ENCODE measurements around the gene SSBP3. TPM values are rescaled to one million over a fixed set of nuclear protein-coding genes. Genes with fewer than 3 reads are reported as not detected.

SSBP3 gene
- total RNA-seq, 1 donor from 2014 or later = 44.0 TPM

DNA sequence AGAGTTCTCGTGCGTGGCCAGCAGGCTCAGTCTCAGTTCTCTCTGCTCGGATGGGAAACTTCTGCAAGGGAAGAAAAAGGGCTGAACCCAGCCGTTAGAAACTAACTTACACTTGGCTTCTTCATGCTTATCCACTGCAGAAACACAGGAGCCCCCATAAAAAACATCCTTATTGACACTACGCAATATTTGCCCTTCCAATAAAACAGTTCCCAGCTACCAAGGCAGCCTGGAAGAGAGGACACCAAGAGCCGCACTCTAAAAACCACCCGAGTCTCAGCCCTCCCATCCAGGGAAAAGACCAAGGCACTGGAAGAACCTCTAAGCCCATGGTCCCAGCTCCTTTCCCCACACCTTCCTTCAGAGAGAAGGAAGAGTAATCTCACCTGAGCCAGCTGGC lies 61.1 kb downstream of the SSBP3 start:
- no peak overlapping the region for H3K4me3 ChIP-seq
- H3K9me3 ChIP-seq = no peaks in the 10 kb centered on the region
- H3K36me3 ChIP-seq = no peaks in the 10 kb centered on the region
- H3K27me3 ChIP-seq (ENCODE audit: low read depth) = no peaks in the 10 kb centered on the region
- TF ChIP-seq, protein P1, sequence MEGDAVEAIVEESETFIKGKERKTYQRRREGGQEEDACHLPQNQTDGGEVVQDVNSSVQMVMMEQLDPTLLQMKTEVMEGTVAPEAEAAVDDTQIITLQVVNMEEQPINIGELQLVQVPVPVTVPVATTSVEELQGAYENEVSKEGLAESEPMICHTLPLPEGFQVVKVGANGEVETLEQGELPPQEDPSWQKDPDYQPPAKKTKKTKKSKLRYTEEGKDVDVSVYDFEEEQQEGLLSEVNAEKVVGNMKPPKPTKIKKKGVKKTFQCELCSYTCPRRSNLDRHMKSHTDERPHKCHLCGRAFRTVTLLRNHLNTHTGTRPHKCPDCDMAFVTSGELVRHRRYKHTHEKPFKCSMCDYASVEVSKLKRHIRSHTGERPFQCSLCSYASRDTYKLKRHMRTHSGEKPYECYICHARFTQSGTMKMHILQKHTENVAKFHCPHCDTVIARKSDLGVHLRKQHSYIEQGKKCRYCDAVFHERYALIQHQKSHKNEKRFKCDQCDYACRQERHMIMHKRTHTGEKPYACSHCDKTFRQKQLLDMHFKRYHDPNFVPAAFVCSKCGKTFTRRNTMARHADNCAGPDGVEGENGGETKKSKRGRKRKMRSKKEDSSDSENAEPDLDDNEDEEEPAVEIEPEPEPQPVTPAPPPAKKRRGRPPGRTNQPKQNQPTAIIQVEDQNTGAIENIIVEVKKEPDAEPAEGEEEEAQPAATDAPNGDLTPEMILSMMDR (IDR thresholded peaks at IDR 0.05) = no peak
- ATAC-seq (no peak), DNase-seq (no peak)
- no peak overlapping the region for H3K27ac ChIP-seq
- intact Hi-C loops (cut with DNase I) = no loop called here
- peaks cover 8% of the 10 kb centered on the region for H3K4me1 ChIP-seq

DNA sequence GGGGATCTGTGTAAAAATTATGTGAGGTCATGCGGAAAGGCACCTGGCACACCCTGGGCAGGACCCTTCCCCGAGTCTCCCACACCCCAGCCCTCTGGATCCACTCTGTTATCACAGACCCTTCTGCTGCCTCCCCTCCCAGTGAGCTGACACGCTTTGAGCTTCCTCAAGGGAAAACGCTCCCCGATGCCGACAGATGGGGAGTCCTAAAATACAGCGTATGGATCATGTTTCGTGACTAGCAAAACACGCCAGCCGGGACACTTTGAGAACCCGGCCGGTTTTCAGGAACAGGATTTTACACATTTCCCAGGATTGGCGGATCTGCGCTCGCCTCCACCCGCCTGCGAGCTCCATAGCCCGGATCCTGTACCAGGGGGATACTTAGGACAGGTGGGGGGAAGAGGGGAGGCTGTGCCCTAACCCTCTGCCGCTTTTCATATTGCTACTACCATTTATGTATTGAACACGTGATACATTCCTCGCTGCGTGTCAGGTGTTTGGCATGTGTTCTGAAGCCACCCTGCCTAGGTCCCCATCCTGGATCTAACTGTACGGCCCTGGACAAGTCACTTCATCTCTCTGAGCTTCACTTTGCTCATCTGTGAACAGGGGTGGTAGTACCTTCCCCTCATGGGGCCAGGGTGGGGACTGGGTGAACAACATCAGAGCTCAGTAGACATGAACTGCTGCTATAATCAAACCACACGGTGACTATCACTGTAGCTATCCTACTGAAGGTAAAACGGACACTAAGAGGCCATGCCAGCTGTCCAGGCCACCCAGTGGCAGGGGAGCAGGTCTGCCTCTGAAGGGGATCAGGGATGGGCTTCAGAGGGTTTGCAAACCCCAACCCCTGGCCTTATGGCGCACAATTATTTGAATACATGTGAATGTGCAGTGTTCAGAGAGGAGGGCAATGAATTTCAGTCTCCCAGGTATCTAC lies 63.2 kb downstream of the SSBP3 start:
- H3K27ac ChIP-seq = no peak overlapping the region
- ATAC-seq (peak in 1 of 2 donors; percentile 36), DNase-seq (no peak)
- no peaks in the 10 kb centered on the region for H3K27me3 ChIP-seq (ENCODE audit: low read depth)
- no peaks in the 10 kb centered on the region for H3K36me3 ChIP-seq
- TF ChIP-seq, protein P1 (IDR thresholded peaks at IDR 0.05) = no peak
- no peak overlapping the region for H3K4me3 ChIP-seq
- no peaks in the 10 kb centered on the region for H3K9me3 ChIP-seq
- intact Hi-C loops (cut with DNase I) = no loop called here
- H3K4me1 ChIP-seq = peaks cover 12% of the 10 kb centered on the region

DNA sequence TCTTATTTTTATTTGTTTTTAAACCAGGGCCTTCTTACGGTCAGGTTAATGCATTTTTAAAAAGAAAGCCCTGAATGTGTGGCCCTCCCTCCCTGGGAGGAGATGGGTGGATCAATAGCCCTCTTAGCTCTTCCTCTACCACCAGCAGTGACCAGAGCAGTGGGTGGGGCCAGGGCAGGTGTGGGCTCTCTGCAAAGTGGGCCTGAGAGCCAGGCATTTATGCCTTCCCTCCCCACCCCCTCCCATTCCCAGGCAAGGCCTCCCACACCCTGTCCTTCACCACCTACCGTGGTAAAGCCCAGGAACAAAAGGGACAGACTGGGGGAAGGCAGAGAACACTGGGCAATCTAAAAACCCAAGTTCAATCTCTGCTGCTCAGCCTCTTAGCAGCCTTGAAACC lies 63.9 kb downstream of the SSBP3 start:
- Histone ChIP-seq H3K27ac (no peak overlapping the region), H3K4me3 (no peak overlapping the region), H3K9me3 (no peaks in the 10 kb centered on the region), H3K36me3 (no peaks in the 10 kb centered on the region), H3K27me3 (ENCODE audit: low read depth) (no peaks in the 10 kb centered on the region), H3K4me1 (peaks cover 17% of the 10 kb centered on the region)
- ATAC-seq = peak in 1 of 2 donors; percentile 7
- intact Hi-C loops (cut with DNase I) = no loop called here
- no peak for DNase-seq
- TF ChIP-seq, protein P1 (IDR thresholded peaks at IDR 0.05) = no peak

DNA sequence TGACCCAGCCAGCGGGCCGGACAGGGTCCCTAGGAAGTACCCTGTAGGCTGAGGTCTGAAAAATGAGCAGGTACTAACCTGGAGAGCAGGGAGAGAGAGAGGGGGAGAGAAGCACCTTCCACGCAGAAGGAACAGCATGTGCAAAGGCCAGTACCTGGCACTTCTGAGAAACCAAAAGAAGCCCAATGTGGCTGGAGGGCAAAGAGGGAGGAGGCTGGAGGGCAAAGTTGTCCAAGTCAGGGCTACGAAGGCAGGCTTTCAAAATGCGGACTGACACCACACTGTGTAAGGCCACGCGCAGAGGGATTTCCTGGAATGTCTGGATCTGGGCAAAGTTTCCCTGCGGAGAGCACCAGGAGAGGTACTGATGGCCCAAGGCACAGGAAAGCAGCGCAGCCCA lies 64.4 kb downstream of the SSBP3 start:
- TF ChIP-seq, protein P1 (IDR thresholded peaks at IDR 0.05) = no peak
- DNase-seq = no peak
- intact Hi-C loops (cut with DNase I) = no loop called here
- peaks cover 22% of the 10 kb centered on the region for H3K4me1 ChIP-seq
- no peak overlapping the region for H3K27ac ChIP-seq
- no peak for ATAC-seq
- H3K4me3 ChIP-seq = no peak overlapping the region
- no peaks in the 10 kb centered on the region for H3K27me3 ChIP-seq (ENCODE audit: low read depth)
- H3K36me3 ChIP-seq = no peaks in the 10 kb centered on the region
- H3K9me3 ChIP-seq = no peaks in the 10 kb centered on the region

DNA sequence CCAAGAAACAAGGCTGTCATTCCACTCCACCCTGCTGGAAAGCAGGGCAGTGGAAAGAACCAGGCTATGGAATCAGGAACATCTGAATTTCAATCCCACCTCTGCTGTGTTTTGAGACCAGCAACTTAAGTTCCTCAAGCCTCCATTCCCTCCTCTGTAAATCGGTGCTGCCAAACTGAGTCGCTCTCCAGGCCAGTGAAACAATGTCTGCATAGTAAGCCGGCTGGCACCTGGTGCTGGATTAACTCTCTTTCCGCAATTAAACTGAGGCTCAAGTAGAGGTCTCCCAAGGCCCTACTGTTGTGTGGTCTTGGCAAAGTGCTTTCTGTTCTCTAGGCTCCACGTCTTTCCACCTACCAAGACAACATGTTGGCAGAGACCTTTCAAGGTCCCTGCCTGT lies 65.3 kb downstream of the SSBP3 start:
- no peak overlapping the region for H3K4me3 ChIP-seq
- intact Hi-C loops (cut with DNase I) = no loop called here
- no peaks in the 10 kb centered on the region for H3K36me3 ChIP-seq
- no peak overlapping the region for H3K27ac ChIP-seq
- DNase-seq (no peak), ATAC-seq (no peak)
- peaks cover 31% of the 10 kb centered on the region for H3K4me1 ChIP-seq
- no peaks in the 10 kb centered on the region for H3K9me3 ChIP-seq
- H3K27me3 ChIP-seq (ENCODE audit: low read depth) = no peaks in the 10 kb centered on the region
- TF ChIP-seq, protein P1 (IDR thresholded peaks at IDR 0.05) = no peak

All from lower lobe of right lung (tissue), 2 donors.